Measurements from ENCODE around the gene SLC29A2. TPM values are rescaled to one million over a fixed set of nuclear protein-coding genes. Genes with fewer than 3 reads are reported as not detected.
"Not testable (repeated sequence)": the region's sequence is repeated elsewhere in the genome, so short reads cannot be mapped to it uniquely, and the experiment has no call there.

SLC29A2 gene
- polyA plus RNA-seq, 1 of the 3 experiments (the other 2 are of a cell fraction), result 3.2 TPM

- Histone ChIP-seq H3K36me3 (replicated peaks in 1 of 2; ENCODE audit: control insufficient read depth in 1 of 2, insufficient read depth in 2 of 2, low read length in 1 of 2) (no peaks in the 10 kb centered on the region), H3K9me3 (no peaks in the 10 kb centered on the region), H3K27me3 (ENCODE audit: insufficient read depth) (no peaks in the 10 kb centered on the region), H3K27ac (ENCODE audit: low read depth in 2 of 2, low read length in 1 of 2) (no peak overlapping the region), H4K20me1 (ENCODE audit: insufficient read depth) (no peaks in the 10 kb centered on the region), H3K9me2 (no peaks in the 10 kb centered on the region), H3K4me1 (ENCODE audit: control insufficient read depth in 1 of 2, insufficient read depth in 2 of 2, low read depth in 1 of 2, low read length in 1 of 2) (peaks cover 29 to 39% of the 10 kb centered on the region in 2 experiments), H3K4me2 (no peak overlapping the region), H3F3A (replicated peaks; ENCODE audit: insufficient read depth) (no peaks in the 10 kb centered on the region), H3K4me3 (ENCODE audit: low read depth in 2 of 2, low read length in 1 of 2) (no peak overlapping the region), H3K9ac (no peak overlapping the region), H3K79me2 (ENCODE audit: insufficient read depth) (no peaks in the 10 kb centered on the region), H2AFZ (ENCODE audit: low read depth) (no peak overlapping the region)
- CTCF ChIA-PET, result interaction anchor here (2.0 kb wide), 1 partner anchor 9 kb away, joined by 26 read pairs; no protein-coding TSS in a partner anchor
- POLR2A ChIA-PET, result interaction anchor here (1.7 kb wide), 1 partner anchor 9 kb away, joined by 4 read pairs; no protein-coding TSS in a partner anchor
- WGBS (ENCODE audit: low lambda C conversion rate), result 91% methylated on average over 4 of the region's 4 CpGs
- TF ChIP-seq PBX3 (IDR thresholded peaks at IDR 0.05), result no peak
- DNase-seq, result no peak
Observed at GRCh38 chr11:66321606-66322005, 50.0 kb downstream of the SLC29A2 start.

GRCh38 chr11:66320748-66321147, 50.8 kb downstream of the SLC29A2 start:
- H3K9ac ChIP-seq; H3K9me3 ChIP-seq; CTCF ChIA-PET; H3F3A ChIP-seq (replicated peaks; ENCODE audit: insufficient read depth); H4K20me1 ChIP-seq (ENCODE audit: insufficient read depth); H2AFZ ChIP-seq (ENCODE audit: low read depth); H3K4me2 ChIP-seq; H3K79me2 ChIP-seq (ENCODE audit: insufficient read depth); H3K36me3 ChIP-seq (replicated peaks in 1 of 2; ENCODE audit: control insufficient read depth in 1 of 2, insufficient read depth in 2 of 2, low read length in 1 of 2); H3K4me3 ChIP-seq (ENCODE audit: low read depth in 2 of 2, low read length in 1 of 2); H3K9me2 ChIP-seq; DNase-seq; H3K27me3 ChIP-seq (ENCODE audit: insufficient read depth); POLR2A ChIA-PET; H3K27ac ChIP-seq (ENCODE audit: low read depth in 2 of 2, low read length in 1 of 2): not testable (repeated sequence)
- H3K4me1 ChIP-seq (ENCODE audit: control insufficient read depth in 1 of 2, insufficient read depth in 2 of 2, low read depth in 1 of 2, low read length in 1 of 2), result peaks cover 21 to 39% of the 10 kb centered on the region in 2 experiments
- 89% methylated on average over 6 of the region's 6 CpGs for WGBS (ENCODE audit: low lambda C conversion rate)

GRCh38 chr11:66320289-66320688, 51.3 kb downstream of the SLC29A2 start:
- WGBS (ENCODE audit: low lambda C conversion rate), result 95% methylated on average over 2 of the region's 2 CpGs
- H3K27ac ChIP-seq (ENCODE audit: low read depth in 2 of 2, low read length in 1 of 2); H3K4me2 ChIP-seq; H2AFZ ChIP-seq (ENCODE audit: low read depth); DNase-seq; H3K79me2 ChIP-seq (ENCODE audit: insufficient read depth); H3K4me3 ChIP-seq (ENCODE audit: low read depth in 2 of 2, low read length in 1 of 2); POLR2A ChIA-PET; H3F3A ChIP-seq (replicated peaks; ENCODE audit: insufficient read depth); H3K27me3 ChIP-seq (ENCODE audit: insufficient read depth); H3K9me3 ChIP-seq; CTCF ChIA-PET; H3K9ac ChIP-seq; H3K36me3 ChIP-seq (replicated peaks in 1 of 2; ENCODE audit: control insufficient read depth in 1 of 2, insufficient read depth in 2 of 2, low read length in 1 of 2); H3K9me2 ChIP-seq; H4K20me1 ChIP-seq (ENCODE audit: insufficient read depth): not testable (repeated sequence)
- H3K4me1 ChIP-seq (ENCODE audit: control insufficient read depth in 1 of 2, insufficient read depth in 2 of 2, low read depth in 1 of 2, low read length in 1 of 2), result peaks cover 21 to 39% of the 10 kb centered on the region in 2 experiments

- no peaks in the 10 kb centered on the region for H4K20me1 ChIP-seq (ENCODE audit: insufficient read depth)
- POLR2A ChIA-PET, result interaction anchor here (2.2 to 2.4 kb wide), 2 partner anchors 8 to 30 kb away, joined by 10 read pairs; partner anchors contain the start of gene YIF1A
- no peaks in the 10 kb centered on the region for H3K36me3 ChIP-seq (replicated peaks in 1 of 2; ENCODE audit: control insufficient read depth in 1 of 2, insufficient read depth in 2 of 2, low read length in 1 of 2)
- no peak overlapping the region for H3K4me2 ChIP-seq
- no peaks in the 10 kb centered on the region for H3K79me2 ChIP-seq (ENCODE audit: insufficient read depth)
- H3K9me3 ChIP-seq, result no peaks in the 10 kb centered on the region
- TF ChIP-seq TCF12 (IDR thresholded peaks at IDR 0.05) (no peak), RCOR1 (IDR thresholded peaks at IDR 0.05; ENCODE audit: low read length) (no peak), CHD2 (IDR thresholded peaks at IDR 0.05; ENCODE audit: low read length, partially characterized antibody) (no peak)
- CTCF ChIA-PET, result interaction anchor here (1.5 to 12.4 kb wide), 3 partner anchors 8 to 36 kb away, joined by 3 to 280 read pairs (median 17); partner anchors contain the start of gene RIN1
- no peaks in the 10 kb centered on the region for H3K9me2 ChIP-seq
- H3K27me3 ChIP-seq (ENCODE audit: insufficient read depth), result no peaks in the 10 kb centered on the region
- WGBS (ENCODE audit: low lambda C conversion rate), result 81% methylated on average over 3 of the region's 3 CpGs
- peaks cover 29 to 55% of the 10 kb centered on the region in 2 experiments for H3K4me1 ChIP-seq (ENCODE audit: control insufficient read depth in 1 of 2, insufficient read depth in 2 of 2, low read depth in 1 of 2, low read length in 1 of 2)
- H3K9ac ChIP-seq, result no peak overlapping the region
- no peak overlapping the region for H3K4me3 ChIP-seq (ENCODE audit: low read depth in 2 of 2, low read length in 1 of 2)
- H3K27ac ChIP-seq (ENCODE audit: low read depth in 2 of 2, low read length in 1 of 2), result peak overlapping the region in 1 of 2 experiments; percentile 100; a peak in 2 of 4 replicates
- no peaks in the 10 kb centered on the region for H3F3A ChIP-seq (replicated peaks; ENCODE audit: insufficient read depth)
- no peak overlapping the region for H2AFZ ChIP-seq (ENCODE audit: low read depth)
- DNase-seq, result no peak
Observed at GRCh38 chr11:66318600-66318970, 53.0 kb downstream of the SLC29A2 start.

Measured in SK-N-SH (cell line).